Measurements from ENCODE around the gene HDLBP.

HDLBP gene

DNA sequence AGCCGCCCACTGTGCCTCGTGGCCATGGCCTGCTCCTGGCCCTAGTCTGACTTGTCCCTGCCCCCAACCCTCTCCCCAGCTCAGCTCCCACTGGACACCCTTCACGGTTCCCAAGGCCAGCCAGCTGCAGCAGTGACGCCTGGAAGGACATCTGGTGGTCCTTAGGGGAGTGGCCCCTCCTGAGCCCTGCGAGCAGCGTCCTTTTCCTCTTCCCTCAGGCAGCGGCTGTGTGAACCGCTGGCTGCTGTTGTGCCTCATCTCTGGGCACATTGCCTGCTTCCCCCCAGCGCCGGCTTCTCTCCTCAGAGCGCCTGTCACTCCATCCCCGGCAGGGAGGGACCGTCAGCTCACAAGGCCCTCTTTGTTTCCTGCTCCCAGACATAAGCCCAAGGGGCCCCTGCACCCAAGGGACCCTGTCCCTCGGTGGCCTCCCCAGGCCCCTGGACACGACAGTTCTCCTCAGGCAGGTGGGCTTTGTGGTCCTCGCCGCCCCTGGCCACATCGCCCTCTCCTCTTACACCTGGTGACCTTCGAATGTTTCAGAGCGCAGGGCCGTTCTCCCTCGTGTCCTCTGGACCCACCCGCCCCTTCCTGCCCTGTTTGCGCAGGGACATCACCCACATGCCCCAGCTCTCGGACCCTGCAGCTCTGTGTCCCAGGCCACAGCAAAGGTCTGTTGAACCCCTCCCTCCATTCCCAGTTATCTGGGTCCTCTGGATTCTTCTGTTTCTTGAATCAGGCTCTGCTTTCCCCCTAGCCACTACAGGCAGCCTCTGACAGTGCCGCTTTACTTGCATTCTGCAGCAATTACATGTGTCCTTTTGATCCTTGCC is 91.2 kb downstream of the HDLBP start:
- ATAC-seq (ENCODE audit: low read depth) (peak; percentile 47), DNase-seq (ENCODE audit: low spot score) (peak; percentile 60)
- H3K4me3 ChIP-seq (ENCODE audit: severe bottlenecking), result no peak overlapping the region
- H3K27ac ChIP-seq (ENCODE audit: poor library complexity, severe bottlenecking), result peak overlapping the region; percentile 50
- H3K36me3 ChIP-seq (ENCODE audit: low read depth), result peaks cover 25% of the 10 kb centered on the region
- H3K4me1 ChIP-seq (ENCODE audit: insufficient read depth, poor library complexity, severe bottlenecking), result peaks cover 7% of the 10 kb centered on the region
- H3K9me3 ChIP-seq (ENCODE audit: severe bottlenecking), result no peaks in the 10 kb centered on the region
- TF ChIP-seq, protein P1, sequence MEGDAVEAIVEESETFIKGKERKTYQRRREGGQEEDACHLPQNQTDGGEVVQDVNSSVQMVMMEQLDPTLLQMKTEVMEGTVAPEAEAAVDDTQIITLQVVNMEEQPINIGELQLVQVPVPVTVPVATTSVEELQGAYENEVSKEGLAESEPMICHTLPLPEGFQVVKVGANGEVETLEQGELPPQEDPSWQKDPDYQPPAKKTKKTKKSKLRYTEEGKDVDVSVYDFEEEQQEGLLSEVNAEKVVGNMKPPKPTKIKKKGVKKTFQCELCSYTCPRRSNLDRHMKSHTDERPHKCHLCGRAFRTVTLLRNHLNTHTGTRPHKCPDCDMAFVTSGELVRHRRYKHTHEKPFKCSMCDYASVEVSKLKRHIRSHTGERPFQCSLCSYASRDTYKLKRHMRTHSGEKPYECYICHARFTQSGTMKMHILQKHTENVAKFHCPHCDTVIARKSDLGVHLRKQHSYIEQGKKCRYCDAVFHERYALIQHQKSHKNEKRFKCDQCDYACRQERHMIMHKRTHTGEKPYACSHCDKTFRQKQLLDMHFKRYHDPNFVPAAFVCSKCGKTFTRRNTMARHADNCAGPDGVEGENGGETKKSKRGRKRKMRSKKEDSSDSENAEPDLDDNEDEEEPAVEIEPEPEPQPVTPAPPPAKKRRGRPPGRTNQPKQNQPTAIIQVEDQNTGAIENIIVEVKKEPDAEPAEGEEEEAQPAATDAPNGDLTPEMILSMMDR (IDR thresholded peaks at IDR 0.05; ENCODE audit: poor library complexity, severe bottlenecking), result no peak
- H3K27me3 ChIP-seq (ENCODE audit: insufficient read depth, poor library complexity, severe bottlenecking), result no peaks in the 10 kb centered on the region

DNA sequence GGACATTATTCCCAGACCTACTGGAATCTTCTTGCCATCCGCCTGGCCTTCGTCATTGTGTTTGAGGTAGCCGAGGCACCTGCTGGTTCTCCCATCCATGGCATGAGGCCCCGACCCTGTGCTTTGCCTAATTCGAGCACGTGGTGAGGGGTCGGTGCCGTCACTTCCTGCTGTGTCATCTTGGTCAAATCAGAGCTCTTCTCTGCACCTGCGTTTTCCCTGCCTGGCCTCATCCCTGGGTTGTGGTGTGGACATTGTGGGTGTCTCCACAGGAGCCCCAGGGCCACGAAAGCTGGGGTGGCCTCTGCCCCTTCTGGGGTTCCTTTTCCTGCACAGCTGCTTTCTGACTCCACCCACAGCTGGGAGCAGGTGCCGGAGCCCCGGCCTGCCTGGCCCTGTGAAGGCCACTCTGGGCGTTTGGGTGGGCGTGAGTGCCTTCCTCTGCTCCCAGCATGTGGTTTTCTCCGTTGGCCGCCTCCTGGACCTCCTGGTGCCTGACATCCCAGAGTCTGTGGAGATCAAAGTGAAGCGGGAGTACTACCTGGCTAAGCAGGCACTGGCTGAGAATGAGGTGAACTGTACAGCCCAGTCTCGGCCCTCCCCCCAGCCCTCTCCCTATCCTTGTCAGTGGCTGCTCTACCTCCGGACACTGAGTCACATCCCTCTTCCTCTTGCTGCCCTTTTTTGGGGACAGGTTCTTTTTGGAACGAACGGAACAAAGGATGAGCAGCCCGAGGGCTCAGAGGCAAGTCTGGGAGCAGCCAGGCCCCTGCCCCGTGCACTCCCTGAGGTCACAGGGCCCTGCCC is 92.1 kb downstream of the HDLBP start:
- peaks cover 16% of the 10 kb centered on the region for H3K36me3 ChIP-seq (ENCODE audit: low read depth)
- DNase-seq (ENCODE audit: low spot score), result peak; percentile 52
- peaks cover 7% of the 10 kb centered on the region for H3K4me1 ChIP-seq (ENCODE audit: insufficient read depth, poor library complexity, severe bottlenecking)
- H3K4me3 ChIP-seq (ENCODE audit: severe bottlenecking), result no peak overlapping the region
- no peaks in the 10 kb centered on the region for H3K9me3 ChIP-seq (ENCODE audit: severe bottlenecking)
- peak overlapping the region; percentile 50 for H3K27ac ChIP-seq (ENCODE audit: poor library complexity, severe bottlenecking)
- no peaks in the 10 kb centered on the region for H3K27me3 ChIP-seq (ENCODE audit: insufficient read depth, poor library complexity, severe bottlenecking)
- TF ChIP-seq, protein P1 (IDR thresholded peaks at IDR 0.05; ENCODE audit: poor library complexity, severe bottlenecking), result no peak
- ATAC-seq (ENCODE audit: low read depth), result peak; percentile 73

DNA sequence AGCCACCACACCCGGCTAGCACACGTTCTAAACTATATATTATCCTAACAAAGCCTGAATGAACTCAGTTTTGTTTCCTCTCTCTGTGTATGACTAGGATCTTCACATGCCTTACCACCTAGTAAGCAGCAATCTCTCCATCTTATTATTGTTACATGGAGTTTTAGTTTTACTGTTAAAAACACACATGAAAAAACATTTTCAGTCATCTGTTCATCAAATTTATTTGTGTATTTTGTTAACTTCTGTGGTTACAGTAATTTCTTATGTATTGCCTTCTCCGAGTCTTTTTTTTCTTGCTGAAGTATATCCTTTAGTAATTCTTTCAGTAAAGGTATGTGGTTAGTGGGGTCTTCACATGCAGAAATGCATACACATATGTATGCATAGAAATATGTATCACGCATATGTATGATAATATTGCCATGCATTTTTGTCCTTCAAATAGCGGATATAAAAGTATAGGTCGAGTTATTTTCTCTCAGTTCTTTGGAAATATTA is 95.6 kb downstream of the HDLBP start:
- Histone ChIP-seq H3K4me3 (ENCODE audit: severe bottlenecking) (no peak overlapping the region), H3K9me3 (ENCODE audit: severe bottlenecking) (no peaks in the 10 kb centered on the region), H3K36me3 (ENCODE audit: low read depth) (no peaks in the 10 kb centered on the region), H3K4me1 (ENCODE audit: insufficient read depth, poor library complexity, severe bottlenecking) (peaks cover 7% of the 10 kb centered on the region), H3K27me3 (ENCODE audit: insufficient read depth, poor library complexity, severe bottlenecking) (no peaks in the 10 kb centered on the region), H3K27ac (ENCODE audit: poor library complexity, severe bottlenecking) (no peak overlapping the region)
- DNase-seq (ENCODE audit: low spot score), result no peak
- no peak for ATAC-seq (ENCODE audit: low read depth)
- TF ChIP-seq, protein P1 (IDR thresholded peaks at IDR 0.05; ENCODE audit: poor library complexity, severe bottlenecking), result no peak

DNA sequence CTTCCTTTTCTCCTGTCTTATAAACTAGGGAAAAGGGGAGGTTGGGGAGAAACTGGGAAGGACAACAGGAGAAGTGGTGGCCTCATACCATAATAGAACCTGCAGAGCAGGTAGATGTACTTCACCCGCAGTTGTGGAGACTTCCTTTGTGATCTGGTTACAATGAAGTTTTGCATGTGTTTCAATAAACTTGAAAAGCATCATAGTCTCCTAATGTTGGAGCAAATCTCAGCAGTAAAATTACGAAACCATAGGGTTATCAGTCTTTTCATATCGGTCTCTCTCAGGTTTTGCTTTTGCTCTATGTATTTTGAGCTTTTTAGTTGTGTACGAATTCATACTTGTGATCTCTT is 96.5 kb downstream of the HDLBP start:
- TF ChIP-seq, protein P1 (IDR thresholded peaks at IDR 0.05; ENCODE audit: poor library complexity, severe bottlenecking), result no peak
- Histone ChIP-seq H3K27me3 (ENCODE audit: insufficient read depth, poor library complexity, severe bottlenecking) (no peaks in the 10 kb centered on the region), H3K4me3 (ENCODE audit: severe bottlenecking) (peak overlapping the region; percentile 40)

More for the DNA sequence above, 96.5 kb downstream of the HDLBP start:
- ATAC-seq (ENCODE audit: low read depth), result no peak
- peaks cover 6% of the 10 kb centered on the region for H3K4me1 ChIP-seq (ENCODE audit: insufficient read depth, poor library complexity, severe bottlenecking)
- no peaks in the 10 kb centered on the region for H3K9me3 ChIP-seq (ENCODE audit: severe bottlenecking)
- H3K36me3 ChIP-seq (ENCODE audit: low read depth), result no peaks in the 10 kb centered on the region
- no peak overlapping the region for H3K27ac ChIP-seq (ENCODE audit: poor library complexity, severe bottlenecking)
- no peak for DNase-seq (ENCODE audit: low spot score)

All from RWPE2 (cell line).